HuH-7 (cell line): Measurements from ENCODE around the gene CD69.

Experiments
- DNase-seq: peaks from one replicate; pipeline ENCODE4 v3.0.0; 2011; ENCODE audit warnings: low spot score

The CD69 gene

GRCh38 chr12:9760699-9761418, at the start of gene CD69:
TSS of gene CD69 (minus strand) at chr12:9760901. CDS start at chr12:9760820, 81 bp downstream.
- DNase-seq = no peak

GRCh38 chr12:9809866-9810265, 49.2 kb upstream of the CD69 start:
- no peak for DNase-seq

DNA sequence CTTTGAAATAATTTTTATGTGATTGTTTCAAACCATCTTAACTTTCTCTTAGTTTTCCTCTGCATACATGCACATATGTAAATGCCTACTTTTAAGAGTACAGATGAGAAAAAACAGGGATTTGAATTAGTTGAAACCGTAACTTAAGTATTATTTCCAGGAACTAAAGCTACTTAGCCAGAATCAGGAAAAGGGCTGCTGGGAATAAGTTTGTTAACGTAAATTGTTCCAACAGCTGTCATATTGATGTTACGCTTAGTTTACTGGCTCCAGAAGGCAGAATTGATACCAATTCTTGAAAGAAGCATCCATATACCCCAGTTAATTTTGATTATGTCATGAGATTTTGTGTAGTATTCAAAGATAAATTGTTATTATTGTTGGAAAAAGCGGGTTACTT, 48.6 kb upstream of the CD69 start:
- no peak for DNase-seq

DNA sequence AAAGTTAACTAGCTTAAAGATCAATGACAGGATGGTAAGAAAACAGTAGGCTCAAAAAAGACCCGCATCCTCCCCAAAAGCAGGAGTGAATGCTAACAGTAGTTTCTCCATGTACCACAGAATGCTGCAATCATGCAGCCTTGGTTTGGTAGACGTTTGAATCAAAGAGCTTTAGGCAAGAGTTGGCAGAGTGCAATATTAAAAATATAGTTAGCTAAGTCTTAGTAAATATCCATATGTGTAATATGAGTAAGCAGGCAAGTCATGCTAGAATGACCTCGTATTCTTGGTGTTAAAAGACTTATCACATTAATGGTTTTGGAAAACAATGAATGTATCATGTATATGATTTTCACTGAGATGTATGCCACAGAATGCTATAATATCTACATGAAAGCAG, 47.8 kb upstream of the CD69 start:
- DNase-seq = no peak

DNA sequence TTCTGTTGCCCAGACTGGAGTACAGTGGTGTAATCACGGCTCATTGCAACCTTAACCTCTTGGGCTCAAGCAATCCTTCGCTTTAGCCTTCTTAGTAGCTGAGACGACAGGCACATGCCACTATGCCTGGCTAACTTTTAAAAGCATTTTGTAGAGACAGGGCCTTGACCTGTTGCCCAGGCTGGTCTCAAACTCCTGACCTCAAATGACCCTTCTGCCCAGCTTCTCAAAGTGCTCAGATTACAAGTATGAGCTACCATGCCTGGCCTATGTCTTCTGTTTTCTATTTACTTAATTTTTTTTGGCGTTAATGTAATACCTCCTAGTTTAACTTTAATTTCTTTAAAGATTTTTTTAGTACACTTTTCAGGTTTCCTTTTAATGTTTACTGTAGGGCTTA, 46.0 kb upstream of the CD69 start:
- DNase-seq = no peak

DNA sequence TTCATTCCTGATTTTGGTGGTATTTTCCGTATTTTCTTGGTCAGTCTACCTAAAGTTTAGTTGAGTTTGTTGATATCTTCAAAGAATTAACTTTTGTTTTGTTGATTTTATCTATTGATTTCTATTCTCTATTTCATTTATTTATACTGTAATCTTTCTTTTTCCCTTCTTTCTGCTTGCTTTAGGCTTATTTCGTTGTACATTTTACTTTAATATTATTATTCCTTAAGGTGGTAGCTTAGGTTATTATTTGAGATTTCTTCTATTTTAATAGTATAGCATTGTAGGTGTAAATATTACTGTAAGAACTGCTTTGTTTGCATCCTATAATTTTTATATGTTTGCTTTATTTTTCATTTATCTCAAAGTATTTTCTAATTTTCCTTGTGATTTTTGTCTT, 45.2 kb upstream of the CD69 start:
- no peak for DNase-seq

GRCh38 chr12:9799961-9800360, 39.3 kb upstream of the CD69 start:
- no peak for DNase-seq

- no peak for DNase-seq
Observed at GRCh38 chr12:9797722-9798619, 37.3 kb upstream of the CD69 start.

- DNase-seq = no peak
Observed at GRCh38 chr12:9796971-9797370, 36.3 kb upstream of the CD69 start.

- no peak for DNase-seq
Observed at GRCh38 chr12:9796346-9796745, 35.6 kb upstream of the CD69 start.

GRCh38 chr12:9795945-9796344, 35.2 kb upstream of the CD69 start:
- DNase-seq = no peak

DNA sequence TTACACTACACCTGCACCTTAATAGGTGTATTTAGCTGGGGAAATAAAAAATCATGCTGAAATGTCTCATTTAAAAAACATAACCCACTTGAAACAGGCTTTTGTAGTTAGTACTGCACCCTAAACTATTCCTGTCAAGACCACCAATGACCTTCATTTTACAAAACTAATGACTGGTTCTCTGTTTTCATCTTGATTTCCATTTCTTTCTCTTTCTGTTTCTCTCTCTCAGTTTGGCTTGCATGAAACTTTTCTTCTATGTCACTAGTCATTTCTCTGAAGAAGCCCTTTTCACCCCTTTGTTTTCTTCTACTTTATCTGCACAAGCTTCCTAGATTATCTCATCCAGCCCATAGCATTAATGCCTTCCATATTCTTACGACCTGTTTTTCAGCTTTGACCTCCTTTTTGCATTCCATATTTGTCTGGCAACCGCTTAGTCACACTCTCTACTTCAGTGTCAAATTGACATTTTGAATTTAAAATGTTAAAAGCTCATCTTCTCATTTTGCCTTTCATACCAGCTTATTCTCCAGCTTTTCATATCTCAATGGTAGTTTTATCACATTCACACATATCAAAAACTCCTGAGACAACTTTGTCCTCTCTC, 33.9 kb upstream of the CD69 start:
- DNase-seq = no peak

- no peak for DNase-seq
Observed at GRCh38 chr12:9793779-9794395, 33.2 kb upstream of the CD69 start.

DNA sequence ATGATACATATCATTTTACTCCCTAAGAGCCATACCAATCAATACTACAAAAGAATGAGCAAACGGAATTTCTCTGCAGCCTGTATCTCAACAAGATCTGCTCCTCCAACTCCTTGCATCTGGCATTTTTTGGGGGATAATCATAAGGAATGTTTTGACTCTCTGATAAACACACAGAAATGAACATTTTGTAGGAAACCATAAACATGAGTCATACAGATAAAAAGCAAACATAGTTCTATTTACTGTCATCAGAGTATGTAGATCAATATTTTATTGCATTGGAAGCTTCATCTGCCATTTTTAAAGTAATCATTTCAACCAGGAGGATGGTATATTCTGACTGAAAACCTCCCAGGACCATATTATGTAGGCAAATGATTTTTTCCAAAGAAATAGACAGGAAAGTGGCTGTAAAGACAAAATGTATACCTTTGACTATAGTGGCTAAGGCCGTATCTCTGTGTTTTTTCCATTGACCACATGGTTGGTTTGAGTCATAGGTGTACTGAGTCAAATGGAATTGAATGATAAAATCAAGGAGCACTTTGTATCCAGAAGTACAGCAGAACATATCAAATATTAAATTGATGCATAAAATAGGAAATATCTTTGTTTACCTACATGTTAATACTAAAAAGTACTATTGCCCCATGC, 32.4 kb upstream of the CD69 start:
- DNase-seq = no peak

- DNase-seq = no peak
Observed at GRCh38 chr12:9792185-9792900, 31.6 kb upstream of the CD69 start.

- no peak for DNase-seq
Observed at GRCh38 chr12:9786726-9787717, 26.3 kb upstream of the CD69 start.

DNA sequence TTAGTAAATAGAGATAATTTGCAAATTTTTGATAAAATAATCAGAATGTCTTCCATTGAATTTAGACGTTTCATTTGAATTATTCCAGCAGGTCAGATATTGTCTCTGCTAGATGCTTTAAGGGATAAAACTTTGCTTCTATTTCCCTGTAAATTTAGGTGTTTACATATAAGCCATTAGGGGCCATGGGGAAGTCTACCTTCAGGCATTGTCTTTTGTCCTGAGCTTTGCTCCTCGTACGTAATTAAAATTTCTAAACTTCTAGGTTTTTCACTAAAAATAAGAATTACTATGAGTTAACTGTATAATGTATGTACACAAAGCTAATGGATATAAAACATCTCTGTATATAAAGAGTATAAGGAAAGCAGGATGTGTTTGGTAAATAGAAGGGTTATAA, 24.1 kb upstream of the CD69 start:
- DNase-seq = no peak

DNA sequence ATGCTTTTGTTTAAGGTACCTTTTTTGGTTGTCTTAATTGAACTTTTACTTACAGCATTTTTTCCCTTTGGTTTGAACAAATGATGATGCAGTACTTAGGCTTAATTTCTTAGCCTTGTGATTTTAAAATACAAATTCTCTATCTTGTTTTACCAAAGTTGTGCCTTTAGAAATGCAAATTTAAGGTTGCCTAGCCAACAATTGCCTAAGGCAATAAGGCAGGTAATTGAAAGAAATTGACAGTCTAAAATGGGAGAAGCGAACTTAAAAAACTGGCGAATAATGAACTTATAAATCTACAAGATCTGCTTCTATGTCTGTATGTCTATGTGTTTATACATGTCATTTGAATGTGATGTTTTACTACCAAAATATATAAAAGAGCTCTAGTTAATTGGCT, 23.6 kb upstream of the CD69 start:
- DNase-seq = no peak

GRCh38 chr12:9782547-9783382, 22.1 kb upstream of the CD69 start:
- no peak for DNase-seq
